Effector memory CD4-positive, alpha-beta T cell (primary cell): ENCODE measurements around the gene PPP1R14B.

Experiments used
- DNase-seq, 3 donors: peaks; one replicate each; pipeline ENCODE4 v3.0.0-alpha.2; 2020
- H3K27ac ChIP-seq: 2 replicates; pipeline ENCODE4 v1.7.0; 2013; ENCODE audit warnings: mild to moderate bottlenecking, low read length, moderate library complexity; ENCODE audit not compliant: insufficient read depth, poor library complexity, severe bottlenecking
- H3K27me3 ChIP-seq: replicated peaks from 2 replicates; pipeline ENCODE4 v1.7.0; 2013; ENCODE audit warnings: mild to moderate bottlenecking, low read length; ENCODE audit not compliant: insufficient read depth, control insufficient read depth, poor library complexity, severe bottlenecking
- H3K36me3 ChIP-seq: 2 replicates; pipeline ENCODE4 v1.7.0; 2013; ENCODE audit warnings: mild to moderate bottlenecking, low read length, moderate library complexity; ENCODE audit not compliant: control insufficient read depth, insufficient read depth
- H3K4me1 ChIP-seq: 2 replicates; pipeline ENCODE4 v1.7.0; 2013; ENCODE audit warnings: low read length, mild to moderate bottlenecking; ENCODE audit not compliant: control insufficient read depth, insufficient read depth, poor library complexity, severe bottlenecking
- H3K4me3 ChIP-seq: 2 replicates; pipeline ENCODE4 v1.7.0; 2013; ENCODE audit warnings: low read length, low read depth, mild to moderate bottlenecking; ENCODE audit not compliant: insufficient read depth, poor library complexity, severe bottlenecking
- H3K9me3 ChIP-seq: 2 replicates; pipeline ENCODE4 v1.7.0; 2013; ENCODE audit warnings: mild to moderate bottlenecking, low read length, moderate library complexity; ENCODE audit not compliant: control insufficient read depth

Gene PPP1R14B

DNA sequence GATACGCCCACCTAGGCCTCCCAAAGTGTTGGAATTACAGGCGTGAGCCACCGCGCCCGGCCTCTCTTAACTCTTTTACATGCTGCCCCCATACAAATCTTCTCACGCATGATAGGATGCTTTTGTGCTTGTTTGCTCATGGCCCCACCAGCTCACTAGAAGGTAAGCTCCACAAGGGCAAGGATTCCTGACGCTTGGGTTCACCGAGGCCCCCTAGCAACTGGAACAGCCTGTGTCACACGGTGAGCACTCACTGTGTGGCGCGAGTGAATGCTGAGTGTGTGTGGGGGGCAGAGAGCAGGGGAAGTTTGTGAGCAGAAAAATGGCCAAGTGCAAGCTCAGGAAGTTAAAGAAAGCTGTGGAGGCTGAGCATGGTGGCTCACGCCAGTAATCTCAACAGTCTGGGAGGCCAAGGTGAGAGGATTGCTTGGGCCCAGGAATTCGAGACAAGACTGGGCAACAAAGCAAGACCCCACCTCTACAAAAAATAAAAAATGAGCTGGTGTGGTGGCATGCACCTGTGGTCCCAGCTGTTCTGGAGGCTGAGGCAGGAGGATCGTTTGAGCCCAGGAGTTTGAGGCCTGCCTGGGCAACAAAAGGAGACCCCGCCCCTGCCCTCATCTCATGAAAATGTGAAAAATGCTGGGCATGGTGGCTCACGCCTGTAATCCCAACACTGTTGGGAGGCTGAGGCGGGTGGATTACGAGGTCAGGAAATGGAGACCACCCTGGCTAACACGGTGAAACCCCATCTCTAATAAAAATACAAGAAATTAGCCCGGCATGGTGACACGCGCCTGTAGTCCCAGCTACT, 35.4 kb upstream of the PPP1R14B start:
- peaks cover 14% of the 10 kb centered on the region for H3K4me1 ChIP-seq
- H3K27me3 ChIP-seq, result no peaks in the 10 kb centered on the region
- H3K36me3 ChIP-seq, result peaks cover 10% of the 10 kb centered on the region
- no peak overlapping the region for H3K27ac ChIP-seq
- H3K9me3 ChIP-seq, result no peaks in the 10 kb centered on the region
- no peak overlapping the region for H3K4me3 ChIP-seq
- DNase-seq, result no peak

DNA sequence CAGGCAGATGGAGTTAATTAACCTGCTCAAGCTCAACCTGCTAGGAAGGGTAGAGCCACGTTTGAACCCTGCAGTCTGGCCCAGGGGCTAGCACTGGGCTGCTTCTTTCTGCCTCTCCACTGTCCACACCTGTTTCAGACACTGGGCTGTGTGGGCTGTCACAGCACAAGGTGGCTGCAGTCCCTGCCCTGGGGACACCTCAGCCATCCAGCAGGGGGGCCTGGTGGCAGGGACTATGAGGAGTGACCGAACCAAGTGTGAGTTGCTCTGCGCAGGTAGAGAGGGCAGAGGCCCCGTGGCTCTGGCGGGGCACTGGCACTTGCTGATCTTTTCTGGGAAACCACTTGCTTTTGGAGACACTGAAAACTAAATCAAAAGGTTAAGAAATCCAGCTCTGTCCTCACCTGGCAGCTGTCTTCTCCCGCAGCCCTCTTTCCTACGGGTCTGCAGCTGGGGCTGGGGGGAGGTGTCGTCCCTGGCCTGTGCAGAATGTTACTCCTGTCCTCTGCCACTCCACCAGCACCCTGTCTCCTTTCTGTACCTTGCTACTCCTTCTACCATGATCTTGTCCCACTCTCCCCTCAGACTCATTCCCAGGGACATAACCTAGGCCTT, 31.9 kb upstream of the PPP1R14B start:
- H3K9me3 ChIP-seq, result no peaks in the 10 kb centered on the region
- H3K36me3 ChIP-seq, result peaks cover 10% of the 10 kb centered on the region
- H3K4me1 ChIP-seq, result peaks cover under 1% of the 10 kb centered on the region
- no peak overlapping the region for H3K4me3 ChIP-seq
- DNase-seq, result no peak
- H3K27ac ChIP-seq, result no peak overlapping the region
- no peaks in the 10 kb centered on the region for H3K27me3 ChIP-seq

DNA sequence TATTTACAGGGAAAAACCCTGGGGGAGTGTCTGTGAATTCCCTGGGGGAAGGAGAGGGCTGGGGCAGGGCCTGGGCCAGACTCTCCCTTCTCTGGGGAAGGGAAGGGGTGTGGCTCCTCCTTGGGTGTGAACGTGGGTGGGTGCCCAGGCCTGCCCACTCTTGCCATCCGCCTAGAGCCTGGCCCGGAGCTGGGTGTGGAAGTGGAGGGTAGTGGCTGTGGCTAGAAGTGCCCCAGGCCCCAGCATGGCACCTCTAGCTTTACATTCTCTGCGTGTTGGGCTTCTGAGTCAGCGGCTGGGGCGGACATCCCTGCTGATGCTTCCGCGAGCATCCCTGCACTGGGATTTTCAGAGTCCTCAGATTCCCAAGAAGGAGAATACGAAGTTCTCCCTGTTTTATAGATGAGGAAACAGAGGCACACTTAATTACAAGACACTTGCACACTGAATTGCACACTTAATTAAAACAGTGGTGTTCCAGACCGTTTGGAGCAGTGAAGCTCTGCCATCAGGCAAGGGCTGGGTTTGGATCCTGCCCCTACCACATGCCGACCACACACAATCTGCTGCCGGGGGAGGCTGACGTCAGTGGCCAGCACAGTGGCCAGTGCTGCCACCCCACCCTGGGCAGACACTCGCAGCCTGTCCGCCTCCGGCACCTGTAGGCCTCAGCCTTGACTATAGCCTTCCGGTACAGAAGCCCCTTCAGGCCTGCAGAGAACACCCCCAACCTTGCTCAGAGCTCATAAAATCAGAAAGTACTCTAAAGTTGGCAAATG, 30.1 kb upstream of the PPP1R14B start:
- H3K36me3 ChIP-seq, result peaks cover 4% of the 10 kb centered on the region
- H3K4me1 ChIP-seq, result peaks cover under 1% of the 10 kb centered on the region
- no peak overlapping the region for H3K4me3 ChIP-seq
- no peak overlapping the region for H3K27ac ChIP-seq
- no peak for DNase-seq
- no peaks in the 10 kb centered on the region for H3K9me3 ChIP-seq
- no peaks in the 10 kb centered on the region for H3K27me3 ChIP-seq

DNA sequence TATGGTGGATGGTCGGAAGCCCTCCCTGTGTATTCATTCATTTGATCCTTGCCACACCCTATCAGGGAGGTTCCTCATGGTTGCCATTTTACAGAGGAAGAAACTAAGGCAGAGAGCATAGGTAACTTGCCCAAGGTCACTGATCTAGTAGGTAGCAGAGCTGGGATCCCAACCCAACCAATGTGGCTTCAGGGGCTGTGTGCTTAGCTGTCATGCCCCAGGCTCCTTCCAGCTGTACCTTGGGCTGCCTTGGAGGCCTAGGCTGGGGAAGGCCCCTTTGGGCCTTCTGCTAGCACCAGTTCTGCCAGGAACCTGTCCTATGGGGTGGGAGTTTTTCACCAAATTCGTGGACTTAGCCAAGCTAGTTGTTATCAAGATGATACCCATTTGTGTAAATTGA, 29.1 kb upstream of the PPP1R14B start:
- H3K4me1 ChIP-seq, result peaks cover 5% of the 10 kb centered on the region
- no peak for DNase-seq
- H3K27ac ChIP-seq, result no peak overlapping the region
- peaks cover 4% of the 10 kb centered on the region for H3K36me3 ChIP-seq
- no peaks in the 10 kb centered on the region for H3K27me3 ChIP-seq
- H3K4me3 ChIP-seq, result no peak overlapping the region
- no peaks in the 10 kb centered on the region for H3K9me3 ChIP-seq

DNA sequence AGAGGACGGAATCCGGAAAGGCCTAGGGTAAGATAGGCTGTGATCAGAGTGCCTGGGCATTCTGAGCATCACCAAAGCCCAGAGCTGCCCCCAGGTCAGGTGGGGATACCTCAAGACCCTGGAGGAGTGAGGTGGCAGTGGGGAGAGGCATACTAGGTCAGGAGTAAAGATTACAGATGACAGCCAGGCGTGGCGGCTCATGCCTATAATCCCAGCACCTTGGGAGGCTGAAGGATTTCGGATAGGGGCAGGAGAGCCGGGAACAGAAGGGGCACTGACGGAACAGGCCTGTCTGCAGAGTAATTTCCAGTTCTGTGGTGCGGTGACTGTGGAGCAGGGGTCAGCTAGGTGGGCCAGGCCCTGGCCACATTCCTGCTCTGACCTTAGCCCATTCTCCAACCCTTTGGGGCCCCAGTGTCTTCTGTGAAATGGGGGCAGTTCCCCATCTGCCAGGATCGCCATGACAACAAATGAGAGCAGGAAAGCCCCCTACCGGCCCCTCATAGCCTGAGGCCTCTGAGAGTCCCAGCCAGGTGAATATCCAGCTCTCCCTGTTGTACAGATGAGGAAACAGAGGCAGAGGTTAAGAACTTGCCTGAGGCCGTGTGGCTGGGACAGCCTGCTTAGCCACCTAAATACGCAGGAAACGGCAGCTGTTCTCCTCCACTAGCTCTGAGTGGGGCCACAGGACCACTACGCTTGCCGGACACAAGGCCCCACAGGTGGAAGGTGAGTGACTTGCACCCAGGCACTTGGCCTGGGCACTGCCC, 28.5 kb upstream of the PPP1R14B start:
- no peak overlapping the region for H3K4me3 ChIP-seq
- no peaks in the 10 kb centered on the region for H3K27me3 ChIP-seq
- peaks cover 5% of the 10 kb centered on the region for H3K4me1 ChIP-seq
- no peak overlapping the region for H3K27ac ChIP-seq
- H3K36me3 ChIP-seq, result peaks cover 4% of the 10 kb centered on the region
- H3K9me3 ChIP-seq, result no peaks in the 10 kb centered on the region
- no peak for DNase-seq

DNA sequence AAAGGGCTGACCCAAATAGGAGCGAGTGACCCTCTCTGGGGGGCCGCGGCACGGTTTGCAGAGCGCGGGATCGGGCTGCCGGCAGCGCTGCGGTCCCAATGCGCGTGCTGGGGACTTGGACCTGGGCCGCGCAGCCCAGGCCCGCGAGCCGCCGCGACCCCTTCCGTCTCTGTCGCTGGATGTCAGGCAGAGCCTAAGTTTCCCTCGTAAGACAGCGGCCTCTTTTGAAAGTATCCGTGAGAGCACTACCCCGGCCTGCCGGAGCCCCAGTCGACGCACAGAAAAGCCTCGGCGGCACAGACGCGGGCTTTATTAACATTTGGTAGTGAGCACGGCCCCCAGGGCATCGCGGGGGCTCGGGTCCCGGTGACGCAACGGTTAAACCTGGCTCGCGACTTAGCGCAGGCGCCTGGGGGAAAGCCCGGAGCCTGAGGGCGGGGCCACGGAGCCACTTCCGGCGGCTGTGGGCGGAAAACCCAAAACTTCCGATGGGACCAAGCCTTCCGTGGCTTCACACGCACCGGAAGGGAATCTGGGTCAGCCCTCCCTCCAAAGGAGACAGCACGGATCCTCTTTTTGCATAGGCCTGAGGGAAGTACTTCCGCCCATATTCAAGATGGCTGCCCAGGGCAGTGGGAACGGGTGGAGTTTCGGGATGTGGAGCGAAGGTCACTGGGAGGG, 22.9 kb upstream of the PPP1R14B start:
- Histone ChIP-seq H3K9me3 (no peaks in the 10 kb centered on the region), H3K36me3 (no peaks in the 10 kb centered on the region), H3K27ac (peak overlapping the region; percentile 98), H3K4me3 (peak overlapping the region; percentile 61), H3K4me1 (peaks cover 12% of the 10 kb centered on the region), H3K27me3 (no peaks in the 10 kb centered on the region)
- DNase-seq, result peak; percentile 96 to 97 (median 97)

DNA sequence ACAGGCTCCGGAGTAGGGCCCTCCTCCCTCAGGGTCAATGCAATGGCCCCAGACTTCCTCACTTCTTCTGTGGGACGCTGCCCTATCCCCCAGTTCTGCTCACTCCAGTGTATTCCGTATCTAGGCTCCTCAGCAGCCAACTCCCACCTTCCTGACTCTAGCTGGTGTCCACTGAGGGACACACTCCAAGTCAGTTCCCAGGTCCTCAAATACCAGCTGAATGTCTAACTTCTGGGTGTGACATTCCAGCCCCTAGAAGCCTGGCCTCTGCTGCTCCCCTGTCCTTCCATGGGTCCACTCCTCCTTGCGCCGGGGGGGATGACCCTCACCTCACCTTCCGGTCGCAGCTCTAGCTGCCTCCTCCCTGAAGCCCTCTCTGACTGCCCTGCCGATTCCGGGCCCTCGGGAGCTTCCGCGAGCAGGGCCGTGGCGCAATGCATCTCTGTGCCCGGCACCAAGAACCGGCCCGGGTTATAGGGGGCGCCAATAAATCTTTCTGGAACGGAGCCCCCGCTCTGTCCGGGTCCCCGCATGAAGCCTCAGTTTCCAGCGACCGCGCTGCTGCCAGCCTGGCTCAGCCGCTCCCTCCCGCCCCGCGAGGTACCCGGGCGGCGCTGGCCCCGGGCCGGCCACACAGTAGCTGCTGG, 22.3 kb upstream of the PPP1R14B start:
- H3K4me3 ChIP-seq, result peak overlapping the region; percentile 61
- peaks cover under 1% of the 10 kb centered on the region for H3K36me3 ChIP-seq
- no peaks in the 10 kb centered on the region for H3K9me3 ChIP-seq
- H3K4me1 ChIP-seq, result peaks cover 12% of the 10 kb centered on the region
- DNase-seq, result no peak
- H3K27me3 ChIP-seq, result no peaks in the 10 kb centered on the region
- H3K27ac ChIP-seq, result peak overlapping the region; percentile 98

DNA sequence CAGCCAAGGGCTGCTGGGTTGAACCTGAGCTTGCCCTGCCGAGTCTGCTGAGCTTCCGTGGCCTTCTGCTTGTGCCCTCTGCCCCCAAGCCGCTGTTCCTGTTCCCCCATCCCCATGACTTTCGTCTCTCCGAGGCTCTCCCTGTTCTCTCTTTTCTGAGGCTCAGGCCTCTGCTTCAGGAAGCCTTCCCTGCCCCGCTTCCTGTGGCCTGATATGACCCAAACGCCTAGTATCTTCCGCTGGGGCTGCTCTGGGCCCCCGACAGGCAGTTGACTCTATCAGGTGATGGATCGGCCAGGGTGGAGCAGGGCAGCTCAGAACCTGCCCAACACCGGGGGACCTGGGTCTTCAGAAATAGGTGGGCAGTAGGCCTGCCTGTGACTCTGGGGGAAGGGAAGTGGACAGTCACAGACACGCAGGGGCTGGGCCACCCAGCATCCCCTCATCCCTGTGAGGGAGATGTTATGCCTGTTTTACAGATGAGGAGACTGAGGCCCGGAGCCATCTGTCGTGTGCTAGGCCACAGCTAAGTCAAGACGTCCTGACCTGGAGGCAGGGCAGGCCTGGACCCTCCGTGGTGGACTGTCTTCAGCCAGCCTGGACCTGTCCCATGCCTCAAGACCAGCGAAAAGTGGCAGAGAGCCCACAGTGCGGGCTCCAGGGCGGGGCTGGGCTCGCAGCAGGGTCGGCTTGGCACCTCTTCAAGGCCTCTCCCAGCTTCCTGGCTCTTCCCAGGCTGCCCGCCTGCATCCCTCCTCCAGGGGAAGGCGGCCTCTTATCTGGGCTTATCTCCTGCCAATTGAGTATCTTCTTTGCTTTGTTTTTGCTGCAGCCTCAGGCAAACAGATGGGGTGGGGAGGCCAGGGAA, 21.5 kb upstream of the PPP1R14B start:
- peaks cover 12% of the 10 kb centered on the region for H3K4me1 ChIP-seq
- no peaks in the 10 kb centered on the region for H3K27me3 ChIP-seq
- DNase-seq, result no peak
- H3K9me3 ChIP-seq, result no peaks in the 10 kb centered on the region
- peak overlapping the region; percentile 61 for H3K4me3 ChIP-seq
- H3K27ac ChIP-seq, result peak overlapping the region; percentile 98
- H3K36me3 ChIP-seq, result peaks cover 6% of the 10 kb centered on the region
